Activated gamma-delta T cell treated with anti-CD3 and anti-CD28 coated beads, Interleukin-2, amount 50 U/mL, for 16 hours (primary cell): ENCODE results near the gene TLE2.
"Not testable (repeated sequence)": the region's sequence is repeated elsewhere in the genome, so short reads cannot be mapped to it uniquely, and the experiment has no call there.

ENCODE experiments used
- DNase-seq: peaks from one replicate; pipeline ENCODE4 v3.0.0-alpha.2; 2020; ENCODE audit warnings: low read depth

TLE2 gene

DNA sequence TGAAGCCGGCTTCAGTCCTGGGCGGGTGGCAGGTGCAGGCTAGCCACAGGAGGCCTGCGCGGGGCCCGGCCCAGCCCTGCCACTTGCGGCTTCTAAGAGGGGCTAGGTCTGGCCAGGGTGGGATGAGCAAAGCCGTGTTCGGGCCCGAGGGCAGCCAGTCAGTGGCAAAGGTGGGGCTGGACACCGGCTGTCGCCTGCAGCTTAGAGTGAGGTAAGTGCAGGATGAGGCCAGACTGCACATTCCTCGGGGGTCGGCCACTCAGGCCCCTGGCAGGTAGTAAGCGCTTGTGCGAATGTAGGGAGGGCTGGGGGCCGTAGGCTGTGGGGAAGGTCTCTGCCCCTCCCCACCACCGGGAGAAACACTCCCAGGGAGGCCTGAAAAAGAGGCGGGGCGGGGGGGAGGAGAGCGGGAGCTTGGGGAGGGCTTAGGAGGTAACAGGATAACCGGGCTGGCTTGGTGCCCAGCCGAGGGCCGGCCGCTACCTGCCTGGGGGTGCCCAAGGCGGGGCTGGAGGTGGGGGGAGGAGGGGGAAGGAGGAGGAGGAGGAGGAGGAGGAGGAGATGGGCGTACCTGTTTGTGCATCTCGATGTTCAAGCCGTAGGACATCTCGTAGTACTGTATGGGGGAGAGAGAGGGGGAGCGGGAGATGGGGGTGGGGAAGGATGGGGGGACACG lies 26.8 kb upstream of the TLE2 start:
- no peak for DNase-seq

DNA sequence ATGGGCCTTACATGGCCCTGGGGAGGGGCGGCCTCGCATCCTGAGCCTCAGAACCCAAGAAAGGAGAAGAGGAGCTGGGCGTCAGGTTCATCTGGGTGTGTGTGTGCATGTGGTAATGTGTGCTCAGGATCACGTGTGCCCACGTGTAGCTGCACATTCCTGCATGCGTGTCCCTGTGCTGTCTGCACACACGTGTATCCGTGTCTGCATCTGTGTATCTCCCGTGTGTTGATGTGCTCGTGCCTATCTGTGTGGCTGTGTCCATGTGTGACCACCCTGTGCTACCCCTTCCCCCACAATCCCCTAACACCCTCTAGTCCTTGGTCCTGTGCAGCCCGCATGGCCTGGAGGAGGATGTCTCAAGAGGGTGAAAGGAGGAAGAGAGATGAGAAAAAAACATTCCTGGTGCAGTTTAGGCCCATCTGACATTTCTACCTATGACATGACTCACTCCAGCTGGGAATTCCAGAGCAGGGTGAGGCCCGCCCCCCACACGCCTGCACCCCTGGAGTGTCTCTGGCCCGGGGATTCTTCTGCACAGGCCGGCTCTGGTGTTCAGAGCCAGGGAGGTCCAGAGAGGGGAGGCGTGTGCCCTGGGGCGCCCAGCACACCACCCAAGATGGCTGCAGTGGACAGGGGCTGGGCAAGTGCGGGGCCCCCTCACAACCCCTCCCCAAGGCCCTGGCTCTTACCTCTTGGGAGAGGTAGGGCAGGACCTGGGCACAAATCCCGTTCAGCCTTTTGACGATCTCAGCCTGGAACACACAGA lies 26.1 kb upstream of the TLE2 start:
- DNase-seq = no peak

DNA sequence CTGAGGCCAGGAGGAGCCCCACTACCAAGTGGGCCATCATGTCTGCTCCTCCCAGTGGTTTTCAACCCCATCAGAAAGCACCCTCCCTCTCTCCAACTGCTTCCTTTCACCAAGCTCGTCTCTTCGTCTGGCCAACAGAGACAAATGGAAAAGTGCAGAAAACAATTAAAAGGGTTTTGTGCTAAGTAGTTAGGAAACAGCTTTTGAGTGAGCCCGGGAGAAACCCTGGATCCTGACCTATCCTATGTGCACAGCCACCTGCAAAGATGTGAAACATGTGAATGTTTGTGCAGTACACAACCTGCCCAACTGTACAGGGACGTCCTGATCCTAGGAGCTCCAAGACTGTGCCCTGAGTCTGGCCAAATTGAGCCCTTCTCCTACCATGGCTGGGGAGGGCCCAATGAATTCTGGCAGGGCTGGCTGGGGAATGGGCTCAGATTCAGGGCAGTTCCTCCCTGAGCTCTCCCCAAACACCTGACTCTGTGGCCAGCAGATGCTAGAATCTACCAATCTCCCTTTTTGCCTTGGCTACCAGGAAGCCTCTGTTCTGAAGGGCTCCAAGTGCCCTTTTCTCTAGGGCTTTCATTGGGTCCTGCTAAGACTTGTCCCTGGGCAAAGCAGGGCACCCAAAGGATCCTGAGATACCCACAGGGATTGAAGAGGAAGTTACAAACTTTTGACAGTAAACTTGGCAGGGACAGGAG lies 25.3 kb upstream of the TLE2 start:
- no peak for DNase-seq

DNA sequence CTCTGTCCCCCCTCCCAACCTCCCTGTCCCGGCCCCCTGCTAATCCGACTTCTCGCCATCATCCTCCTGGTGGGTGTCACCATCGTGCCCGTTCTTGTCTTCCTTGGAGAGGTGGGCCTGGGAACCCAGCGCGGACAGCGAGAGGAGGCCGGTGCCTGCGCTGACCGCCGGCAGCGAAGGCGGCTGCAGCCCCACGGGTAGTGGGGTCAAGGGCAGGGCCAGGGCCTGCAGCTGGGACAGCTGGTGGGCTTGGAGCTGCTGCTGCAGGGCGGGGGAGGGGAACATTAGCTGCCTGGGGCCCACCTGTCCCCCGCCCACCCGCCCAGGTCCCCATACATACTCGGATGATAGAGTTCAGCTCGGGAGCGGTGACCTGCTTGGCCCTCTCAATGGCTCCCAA lies 24.7 kb upstream of the TLE2 start:
- no peak for DNase-seq

DNA sequence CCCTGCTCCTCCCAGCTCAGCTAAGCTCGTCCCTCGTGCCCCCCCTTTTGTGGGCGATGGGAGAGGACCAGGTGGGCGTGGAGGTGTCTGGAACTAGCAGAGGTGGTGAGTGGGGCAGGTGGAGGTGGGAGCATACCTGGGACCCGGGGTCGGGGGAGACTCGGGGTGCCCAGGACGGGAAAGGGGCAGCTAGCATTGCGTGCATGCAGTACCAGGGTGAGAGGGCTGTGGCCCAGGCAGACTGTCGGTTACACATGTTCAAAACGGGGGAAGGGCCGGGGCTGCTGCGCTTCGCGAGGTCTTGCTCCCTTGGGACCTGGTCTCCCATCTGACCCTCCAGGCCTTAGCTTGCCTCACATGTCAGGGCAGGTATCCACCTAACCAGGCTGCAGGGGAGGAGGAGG lies 24.1 kb upstream of the TLE2 start:
- DNase-seq = no peak

DNA sequence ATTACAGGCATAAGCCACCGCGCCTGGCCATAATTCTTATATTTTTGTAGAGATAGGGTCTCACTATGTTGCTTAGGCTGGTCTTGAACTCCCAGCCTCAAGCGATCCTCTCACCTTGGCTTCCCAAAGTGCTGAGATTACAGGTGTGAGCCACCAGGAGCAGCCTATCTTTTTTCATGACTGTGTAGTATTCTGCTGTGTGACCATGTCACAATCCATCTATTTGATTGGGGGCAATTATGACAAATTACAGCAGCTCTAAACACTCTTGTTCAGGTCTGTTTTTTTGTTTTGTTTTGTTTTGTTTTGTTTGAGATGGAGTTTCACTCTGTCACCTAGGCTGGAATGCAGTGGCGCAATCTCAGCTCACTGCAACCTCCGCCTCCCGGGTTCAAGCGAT lies 20.9 kb upstream of the TLE2 start:
- DNase-seq = not testable (repeated sequence)

DNA sequence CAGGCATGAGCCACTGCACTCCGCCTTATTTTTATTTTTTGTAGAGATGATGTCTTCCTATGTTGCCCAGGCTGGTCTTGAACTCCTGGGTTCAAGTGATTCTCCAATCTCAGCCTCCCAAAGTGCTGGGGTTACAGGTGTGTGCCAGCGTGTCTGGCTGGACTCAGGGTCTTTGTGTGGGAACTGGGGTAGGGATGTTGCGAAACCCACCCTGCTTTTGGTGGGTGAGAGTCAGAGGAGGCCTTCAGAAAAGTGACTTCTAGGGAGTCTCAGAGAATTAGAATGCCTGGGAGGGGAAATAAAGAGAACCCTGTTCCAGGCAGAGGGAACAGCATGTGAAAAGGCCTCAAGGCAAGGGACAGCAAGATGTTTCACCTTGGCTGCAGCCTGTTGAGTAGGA lies 20.0 kb upstream of the TLE2 start:
- DNase-seq = no peak

DNA sequence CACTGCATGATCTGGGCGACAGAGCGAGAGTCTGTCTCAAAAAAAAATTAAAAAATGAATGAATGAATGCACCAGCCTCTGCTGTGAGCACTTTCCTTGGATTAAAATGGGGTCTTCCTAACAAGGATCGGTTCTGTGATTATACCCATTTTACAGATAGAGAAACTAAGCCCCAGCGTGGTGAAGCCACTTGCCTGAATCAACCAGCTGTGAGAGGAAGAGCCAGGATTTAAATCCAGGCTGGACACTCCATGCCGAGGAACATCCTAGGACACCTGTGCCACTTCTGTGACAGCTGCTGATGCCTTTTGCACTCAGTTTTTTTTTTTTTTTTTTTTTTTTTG lies 19.1 kb upstream of the TLE2 start:
- DNase-seq = no peak

DNA sequence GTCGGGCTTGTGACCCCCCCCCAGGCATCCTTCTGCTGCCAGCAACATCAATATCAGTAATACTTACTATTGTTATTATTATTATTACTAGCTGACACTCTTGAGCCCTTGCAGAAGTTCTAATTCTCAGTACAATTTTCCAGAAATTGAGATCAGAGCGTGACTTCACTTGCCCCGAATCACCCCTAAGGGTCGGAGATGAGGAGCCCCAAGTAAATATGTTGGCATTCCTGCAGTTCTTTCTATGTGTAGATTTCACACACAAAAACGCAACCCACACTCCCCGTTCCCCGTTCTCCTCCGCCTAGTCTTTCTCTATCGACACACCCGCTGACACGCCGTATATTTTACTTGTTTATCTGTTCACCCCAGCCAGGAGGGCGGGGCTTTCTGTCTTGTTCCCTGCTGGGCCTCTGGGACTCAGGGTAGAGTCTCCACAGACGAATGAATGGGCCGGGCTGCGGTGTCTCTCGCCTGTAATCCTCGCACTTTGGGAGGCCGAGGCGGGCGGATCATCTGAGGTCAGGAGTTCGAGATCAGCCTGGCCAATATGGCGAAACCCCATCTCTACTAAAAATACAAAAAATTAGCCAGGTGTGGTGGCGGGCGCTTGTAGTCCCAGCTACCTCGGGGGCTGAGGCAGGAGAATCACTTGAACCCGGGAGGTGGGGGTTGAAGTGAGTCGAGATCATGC lies 18.6 kb upstream of the TLE2 start:
- DNase-seq = no peak

DNA sequence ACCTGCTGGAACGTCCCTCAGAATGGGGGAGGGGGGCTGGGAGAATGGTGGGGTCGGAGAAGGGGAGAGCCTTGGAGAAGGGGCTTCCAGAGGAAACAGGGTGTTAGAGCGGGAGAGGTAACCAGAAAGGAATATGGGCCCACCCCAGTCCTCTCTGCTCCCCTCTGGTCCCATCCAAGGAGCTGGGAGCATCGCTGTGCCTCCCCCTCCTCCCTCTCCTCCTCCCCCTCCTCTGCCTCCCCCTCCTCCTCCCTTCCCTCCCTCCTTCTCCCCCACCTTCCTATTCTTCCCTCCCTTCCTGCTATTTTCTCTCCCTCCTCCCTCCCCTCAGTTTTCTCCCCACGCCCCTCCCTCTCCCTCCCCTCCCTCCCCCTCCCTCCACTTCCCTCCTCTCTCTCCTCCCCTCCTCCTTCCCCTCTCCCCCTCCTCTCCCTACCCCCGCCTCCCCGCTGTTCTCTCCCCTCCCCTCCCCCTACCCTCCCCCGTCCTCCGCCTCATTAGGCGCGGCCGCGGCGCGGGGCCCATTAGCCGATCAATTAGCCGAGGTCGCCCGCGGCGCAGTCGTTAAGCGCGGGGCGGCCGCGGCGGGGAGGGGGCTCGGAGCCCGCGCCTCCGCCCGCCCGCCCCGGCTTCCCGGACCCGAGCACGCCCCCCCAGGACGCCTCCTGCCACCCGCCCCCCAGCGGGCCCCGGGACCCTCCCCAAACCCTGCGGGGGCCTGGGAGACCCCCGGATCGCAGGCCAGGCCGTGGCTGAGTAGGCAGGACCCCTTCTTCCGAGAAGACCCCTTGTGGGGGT lies 17.8 kb upstream of the TLE2 start:
- DNase-seq = no peak

DNA sequence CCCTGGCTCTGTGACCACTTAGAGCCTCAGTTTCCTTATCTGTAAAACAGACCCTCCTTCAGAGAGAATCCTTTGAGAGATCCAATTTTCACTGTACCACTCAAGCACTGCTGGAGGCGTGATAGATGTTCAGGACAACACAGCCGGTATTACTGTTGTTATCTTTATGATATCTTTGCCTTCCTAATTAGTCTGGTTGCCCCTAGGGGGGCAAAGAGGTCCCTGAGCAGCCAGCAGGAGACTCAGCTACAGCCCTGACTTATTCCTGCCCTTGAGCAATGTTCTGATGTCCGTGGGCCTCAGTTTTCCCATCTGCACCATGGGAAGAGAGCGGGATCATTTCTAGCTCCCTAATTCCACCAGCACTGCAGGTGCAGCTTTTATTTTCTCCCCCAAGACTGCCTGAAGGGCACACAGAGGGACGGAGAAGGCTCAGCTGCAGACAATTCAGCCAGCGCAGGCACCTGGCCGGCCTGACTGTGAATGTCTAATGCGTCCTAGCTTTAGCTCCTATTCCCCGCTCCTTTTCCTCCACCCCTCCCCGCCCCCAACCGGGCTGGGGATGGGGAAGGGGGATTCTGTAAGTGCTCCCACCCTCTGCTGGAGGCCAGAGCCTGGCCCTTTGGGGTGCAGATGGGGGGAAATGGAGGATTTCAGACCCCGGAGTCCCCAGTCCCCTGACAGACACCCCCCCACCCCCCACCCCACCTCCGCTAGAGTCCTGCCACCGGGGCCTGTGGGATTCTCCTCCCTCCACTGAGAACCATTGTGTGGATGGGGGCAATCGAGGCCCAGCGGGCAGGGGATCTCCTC lies 17.0 kb upstream of the TLE2 start:
- DNase-seq = no peak

DNA sequence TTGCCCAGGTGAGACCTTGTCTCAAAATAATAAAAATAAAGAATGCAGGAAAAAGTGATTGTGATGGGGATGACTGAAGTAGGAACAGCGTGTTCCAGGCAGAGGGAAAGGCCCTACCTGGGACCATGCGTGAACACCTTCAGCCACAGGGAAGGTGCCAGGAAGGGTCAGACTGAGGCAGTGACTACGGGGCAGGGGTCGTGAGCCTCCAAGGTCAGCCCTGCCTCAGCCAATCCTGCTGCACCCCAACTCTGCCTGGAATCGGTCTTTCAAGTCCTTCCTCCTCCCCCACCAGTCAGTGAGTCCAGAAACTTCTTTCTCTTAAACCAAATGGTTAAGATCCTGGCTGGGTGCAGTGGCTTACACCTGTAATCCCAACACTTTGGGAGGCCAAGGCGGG lies 16.1 kb upstream of the TLE2 start:
- no peak for DNase-seq

DNA sequence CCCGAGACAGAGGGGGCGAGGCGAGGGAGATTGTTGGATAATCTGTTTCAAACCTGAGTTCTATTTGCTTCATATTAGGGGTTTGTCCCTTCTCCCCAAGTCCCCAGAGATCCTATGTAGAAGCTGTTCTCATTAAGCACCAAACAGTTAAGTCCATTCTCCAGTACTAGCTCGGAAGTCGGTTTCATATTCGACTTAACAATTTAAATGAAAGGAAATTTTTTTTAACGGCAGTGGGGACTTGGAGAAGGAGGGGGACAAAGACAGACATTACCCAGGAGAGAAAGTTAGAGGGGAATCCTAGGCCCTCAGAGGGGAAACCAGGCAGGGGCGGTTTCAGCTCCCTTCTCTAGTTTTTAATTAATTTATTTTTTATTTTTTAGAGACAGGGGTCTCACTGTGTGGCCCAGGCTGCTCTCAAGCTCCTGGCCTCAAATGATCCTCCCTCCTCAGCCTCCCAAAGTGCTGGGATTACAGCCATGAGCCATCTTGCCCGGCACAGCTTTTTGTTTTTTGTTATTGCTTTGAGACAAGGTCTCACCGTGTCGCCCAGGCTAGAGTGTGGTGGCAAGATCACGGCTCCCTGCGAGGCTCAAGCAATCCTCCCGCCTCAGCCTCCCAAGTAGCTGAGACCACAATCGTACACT lies 13.7 kb upstream of the TLE2 start:
- no peak for DNase-seq

DNA sequence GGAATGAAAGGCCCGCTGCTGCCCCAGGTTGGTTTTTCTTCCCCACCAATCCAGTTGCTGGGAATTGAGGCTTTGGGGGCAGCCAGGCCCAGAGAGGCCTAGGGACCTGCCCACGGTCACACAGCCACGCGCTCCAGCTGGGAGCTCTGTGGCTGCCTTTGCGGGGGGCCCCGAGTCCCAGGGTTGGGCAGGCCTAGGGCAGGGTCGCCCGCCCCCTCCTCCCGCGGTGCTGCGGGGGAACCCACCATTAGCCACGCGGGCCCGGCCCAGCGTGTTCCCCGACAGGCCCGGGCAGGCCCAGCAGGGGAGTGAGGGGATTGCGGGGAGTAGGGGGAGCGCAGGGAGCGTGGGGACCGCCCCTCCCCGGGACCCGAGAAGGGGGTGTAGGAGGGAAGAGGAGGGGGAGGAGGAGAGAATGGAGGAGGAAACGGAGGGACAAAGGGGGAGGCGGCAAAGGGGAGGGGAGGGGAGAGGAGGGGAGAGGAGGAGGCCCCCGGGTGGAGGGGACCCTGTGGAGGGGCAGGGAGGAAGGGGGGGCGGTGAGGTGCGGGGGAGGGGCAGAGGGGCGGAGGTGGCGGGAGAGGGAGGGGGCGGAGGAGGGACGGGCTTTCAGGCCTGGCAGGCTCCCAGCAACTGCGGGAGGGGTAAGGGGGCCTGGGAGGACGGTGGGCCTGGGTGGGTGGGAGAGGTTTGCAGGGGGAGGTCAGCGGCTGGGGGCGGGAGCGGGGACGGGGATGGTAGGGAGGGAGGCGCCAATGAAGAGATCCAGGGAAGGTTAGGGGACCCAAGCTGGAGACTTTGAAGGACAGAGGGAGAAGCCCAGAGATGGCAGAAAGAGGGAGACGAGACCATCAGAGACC lies 12.9 kb upstream of the TLE2 start:
- DNase-seq = no peak

DNA sequence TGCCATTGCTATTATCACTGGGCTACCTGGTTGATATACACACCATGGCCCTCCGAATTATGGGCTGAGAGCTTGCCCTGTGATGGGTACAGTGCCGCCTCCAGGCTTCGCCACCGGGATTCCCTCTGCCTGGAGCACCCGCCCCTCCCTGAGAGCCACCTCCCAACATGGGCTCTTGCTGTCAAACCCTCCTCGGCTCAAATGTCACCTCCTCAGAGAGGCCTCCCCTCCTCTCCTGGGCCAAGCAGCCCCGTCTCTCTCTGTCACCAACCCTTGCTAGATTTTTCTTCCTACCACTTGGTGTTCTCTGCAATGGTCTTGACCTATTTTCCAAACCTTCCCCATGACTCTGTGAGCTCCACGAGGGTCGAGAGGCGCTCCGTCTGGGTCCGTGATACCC lies 12.2 kb upstream of the TLE2 start:
- no peak for DNase-seq

DNA sequence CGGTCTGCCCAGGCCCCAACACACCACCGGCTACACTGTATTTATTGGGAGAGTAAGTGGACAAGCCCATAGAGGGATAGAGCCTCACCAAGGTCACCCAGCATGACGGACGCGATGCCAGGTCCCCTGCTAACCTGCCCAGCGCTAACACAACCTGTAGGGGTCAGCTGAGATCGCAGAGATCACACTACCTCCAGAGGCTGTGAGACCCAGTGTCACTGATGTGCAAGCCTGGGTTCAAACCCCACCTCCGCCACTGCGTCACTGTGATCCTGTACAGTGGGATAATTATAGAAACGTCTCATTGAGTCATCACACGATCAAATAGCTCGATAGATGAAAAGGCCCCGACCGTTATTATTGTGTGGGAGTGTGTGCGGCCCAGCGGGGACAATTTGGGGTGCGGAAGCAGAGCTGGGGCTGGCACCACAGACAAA lies 10.6 kb upstream of the TLE2 start:
- no peak for DNase-seq

DNA sequence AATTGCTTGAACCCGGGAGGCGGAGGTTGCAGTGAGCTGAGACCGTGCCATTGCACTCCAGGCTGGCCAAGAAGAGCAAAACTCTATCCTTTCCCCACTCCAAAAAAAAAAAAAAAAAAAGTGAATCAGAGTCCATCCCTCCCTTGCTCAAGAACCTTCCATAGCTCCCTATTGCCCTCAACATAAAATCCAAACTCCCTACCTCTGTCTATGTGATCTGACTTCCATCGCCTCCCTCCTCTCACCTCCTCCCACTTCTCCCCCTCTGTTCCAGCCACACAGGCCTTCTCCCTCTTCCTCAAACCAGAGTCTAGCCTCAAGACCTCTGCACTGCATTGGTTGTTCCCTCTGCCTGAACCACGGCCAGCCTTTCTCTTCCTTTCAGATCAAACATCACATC lies 10.0 kb upstream of the TLE2 start:
- no peak for DNase-seq

DNA sequence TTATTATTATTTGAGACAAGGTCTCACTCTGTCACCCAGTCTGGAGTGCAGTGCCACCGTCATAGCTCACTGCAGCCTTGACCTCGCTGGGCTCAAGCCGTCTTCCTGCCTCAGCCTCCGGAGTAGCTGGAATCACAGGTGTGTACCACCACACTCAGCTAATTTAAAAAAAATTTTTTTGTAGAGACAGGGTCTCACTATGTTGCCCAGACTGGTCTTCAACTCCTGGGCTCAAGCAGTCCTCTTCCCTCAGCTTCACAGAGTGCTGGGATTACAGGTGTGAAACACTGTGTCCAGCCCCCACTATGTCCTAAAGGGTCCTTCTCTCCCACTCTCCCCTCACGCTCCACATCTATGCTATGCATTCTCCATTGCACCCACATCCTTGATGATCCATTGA lies 9.1 kb upstream of the TLE2 start:
- no peak for DNase-seq

DNA sequence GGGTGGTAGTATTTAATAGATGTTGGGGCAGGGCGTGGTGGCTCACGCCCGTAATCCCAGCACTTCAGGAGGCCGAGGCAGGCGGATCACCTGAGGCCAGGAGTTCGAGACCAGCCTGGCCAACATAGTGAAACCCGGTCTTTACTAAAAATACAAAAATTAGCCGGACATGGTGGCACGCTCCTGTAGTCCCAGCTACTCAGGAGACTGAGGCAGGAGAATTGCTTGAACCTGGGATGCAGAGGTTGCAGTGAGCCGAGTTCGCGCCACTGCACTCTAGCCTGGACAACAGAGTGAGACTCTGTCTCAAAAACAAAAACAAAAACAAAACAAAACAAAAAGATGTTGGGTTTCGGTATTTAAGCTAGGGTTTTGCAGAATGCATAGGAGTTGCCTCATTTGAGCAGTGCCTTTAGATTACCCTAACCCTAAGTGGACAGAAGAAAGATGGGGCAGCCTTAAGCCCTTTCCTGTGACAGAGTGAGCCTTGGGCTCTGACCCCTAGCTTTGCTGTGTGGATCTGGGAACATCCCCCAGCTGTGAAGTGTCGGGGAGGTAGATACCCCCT lies 8.0 kb upstream of the TLE2 start:
- DNase-seq = not testable (repeated sequence)
